ENCODE measurements around the gene FAM83G. TPM values are rescaled to one million over a fixed set of nuclear protein-coding genes. Genes with fewer than 3 reads are reported as not detected.

FAM83G gene
- total and polyA plus RNA-seq, 2 donors (not counting 3 experiments of a cell fraction or from before 2014, with no cell fraction given) = 7.0 to 10.9 TPM

GRCh38 chr17:18968945-18969887 lies 35.3 kb downstream of the FAM83G start:
- H3K4me1 ChIP-seq (ENCODE audit: control insufficient read depth, extremely low read depth, insufficient read depth, low read length) = peaks cover 31% of the 10 kb centered on the region
- H3K27me3 ChIP-seq (ENCODE audit: control insufficient read depth in 2 of 2, insufficient read depth in 2 of 2, low read length in 2 of 2) = no peaks in the 10 kb centered on the region
- peak overlapping the region; percentile 58 for H3K27ac ChIP-seq (ENCODE audit: insufficient read depth, low read depth, low read length)
- no peak for TF ChIP-seq MYC (IDR thresholded peaks at IDR 0.05; ENCODE audit: low read depth, low read length)
- TF ChIP-seq EZH2 (IDR thresholded peaks at IDR 0.05; ENCODE audit: borderline replicate concordance, low read depth, low read length, severe bottlenecking) = no peak
- no peak for TF ChIP-seq CTCF (IDR thresholded peaks at IDR 0.05; ENCODE audit: extremely low read depth in 1 of 2, insufficient read depth in 1 of 2, low read depth in 1 of 2, low read length in 2 of 2)
- TF ChIP-seq GATA2 (IDR thresholded peaks at IDR 0.05; ENCODE audit: insufficient read depth, insufficient read length, low read depth, low read length) = no peak
- TF ChIP-seq JUN (IDR thresholded peaks at IDR 0.05; ENCODE audit: borderline replicate concordance, insufficient read depth, insufficient read length, low read depth) = no peak
- TF ChIP-seq POLR2AphosphoS5 (IDR thresholded peaks at IDR 0.05; ENCODE audit: insufficient read depth, low read depth, low read length) = no peak
- H3K4me3 ChIP-seq (replicated peaks in 1 of 3; ENCODE audit: insufficient read depth in 1 of 3, low read depth in 1 of 3, low read length in 3 of 3) = no peak overlapping the region
- no peaks in the 10 kb centered on the region for H3K9me1 ChIP-seq (replicated peaks; ENCODE audit: control insufficient read depth, extremely low read depth, insufficient read depth, low read length)
- H3K36me3 ChIP-seq (ENCODE audit: control insufficient read depth in 2 of 2, extremely low read depth in 1 of 2, insufficient read depth in 2 of 2, low read length in 2 of 2) = peaks cover 0 to 5% of the 10 kb centered on the region in 2 experiments
- no peaks in the 10 kb centered on the region for H3K79me2 ChIP-seq (ENCODE audit: control insufficient read depth, insufficient read depth, low read length)
- FAIRE-seq (peak; percentile 44), DNase-seq (ENCODE audit: low read depth, low spot score) (peak; percentile 26)
- intact Hi-C loops (cut with micrococcal nuclease) = no loop called here
- dilution Hi-C loops (cut with MboI; ENCODE audit: extremely low pct_ligation_motif_present, low sequenced_read_pairs) = no loop called here
- peak overlapping the region; percentile 39 for H3K9ac ChIP-seq (replicated peaks; ENCODE audit: extremely low read depth, insufficient read depth, low read length)
- POLR2A ChIA-PET = no interaction called here
- no peaks in the 10 kb centered on the region for H3K9me3 ChIP-seq (replicated peaks; ENCODE audit: control insufficient read depth, insufficient read depth, low read length)
- H4K20me1 ChIP-seq (replicated peaks; ENCODE audit: control insufficient read depth, extremely low read depth, insufficient read depth, low read length) = no peaks in the 10 kb centered on the region
- BruUV-seq (replicated peaks) = TSS peak; percentile 21
- H3K4me2 ChIP-seq (ENCODE audit: insufficient read depth, low read length) = no peak overlapping the region
- H2AFZ ChIP-seq (ENCODE audit: low read depth, low read length) = peak overlapping the region; percentile 42
- CTCF ChIA-PET = interaction anchor here (0.8 to 1.6 kb wide), 4 partner anchors 9 to 39 kb away, joined by 3 to 22 read pairs (median 4); no protein-coding TSS in a partner anchor

Data from endothelial cell of umbilical vein (primary cell).